Body of pancreas (tissue), 4 donors: ENCODE data around the gene PCDHGB3.

Experiments
- CTCF ChIP-seq, 7 experiments: fragments of 450-650 bp in 4 of 7; fragments of 200-600 bp in 3 of 7; sonication (generic) in 3 of 7; IDR thresholded peaks; one replicate each; pipeline ENCODE4 v1.5.1; 2016 to 2019; ENCODE audit warnings: antibody characterized with exemption in 7 of 7
- POLR2A ChIP-seq, 3 donors: fragments of 450-650 bp; IDR thresholded peaks; one replicate each; pipeline ENCODE4 v1.6.1; 2016; ENCODE audit warnings: antibody characterized with exemption in 3 of 3, mild to moderate bottlenecking in 2 of 3

- TF ChIP-seq CTCF (IDR thresholded peaks at IDR 0.05) (peak in 6 of 7 experiments; percentile 10 to 38 (median 31)), POLR2A (IDR thresholded peaks at IDR 0.05) (no peak)
Observed at GRCh38 chr5:141354900-141355469, 15.1 kb upstream of the PCDHGB3 start, which contains the start of gene PCDHGA4.
